OCI-LY1 (cell line): ENCODE measurements around the gene RNF182.

Source experiments
- EZH2 ChIP-seq: fragments of 200-600 bp; sonication (generic), shearing (Covaris generic); IDR thresholded peaks from 2 replicates; pipeline ENCODE4 v1.8.0; 2017; ENCODE audit warnings: borderline replicate concordance, mixed run types, mild to moderate bottlenecking, antibody characterized with exemption, low read length, moderate library complexity, mixed read lengths
- TF ChIP-seq, protein P1 (sequence below): fragments of 200-600 bp; sonication (generic), shearing (Covaris generic); IDR thresholded peaks from 2 replicates; pipeline ENCODE4 v1.5.1; 2017; ENCODE audit warnings: mild to moderate bottlenecking, antibody characterized with exemption, low read length, moderate library complexity, mixed read lengths

DNA sequence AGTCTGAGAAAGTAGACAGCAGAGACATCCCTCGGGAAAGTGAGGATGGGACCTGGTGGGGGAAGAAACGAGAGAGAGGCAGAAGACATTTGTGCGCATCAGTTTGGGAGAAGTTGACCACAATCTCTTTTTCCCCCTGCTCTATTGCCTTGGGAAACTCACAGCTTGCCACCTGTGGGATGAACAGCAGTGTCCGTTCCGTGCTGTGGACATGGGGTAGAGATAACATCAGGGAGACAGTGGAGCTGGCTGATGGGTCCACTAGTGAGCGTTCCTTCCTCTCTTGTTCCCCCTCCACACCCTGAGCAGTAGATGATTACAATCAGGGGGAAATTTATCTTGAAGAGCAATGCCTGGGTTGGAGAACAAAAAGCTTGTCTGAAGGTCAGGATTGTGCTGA is 21.8 kb upstream of the RNF182 start:
- TF ChIP-seq, protein P1, sequence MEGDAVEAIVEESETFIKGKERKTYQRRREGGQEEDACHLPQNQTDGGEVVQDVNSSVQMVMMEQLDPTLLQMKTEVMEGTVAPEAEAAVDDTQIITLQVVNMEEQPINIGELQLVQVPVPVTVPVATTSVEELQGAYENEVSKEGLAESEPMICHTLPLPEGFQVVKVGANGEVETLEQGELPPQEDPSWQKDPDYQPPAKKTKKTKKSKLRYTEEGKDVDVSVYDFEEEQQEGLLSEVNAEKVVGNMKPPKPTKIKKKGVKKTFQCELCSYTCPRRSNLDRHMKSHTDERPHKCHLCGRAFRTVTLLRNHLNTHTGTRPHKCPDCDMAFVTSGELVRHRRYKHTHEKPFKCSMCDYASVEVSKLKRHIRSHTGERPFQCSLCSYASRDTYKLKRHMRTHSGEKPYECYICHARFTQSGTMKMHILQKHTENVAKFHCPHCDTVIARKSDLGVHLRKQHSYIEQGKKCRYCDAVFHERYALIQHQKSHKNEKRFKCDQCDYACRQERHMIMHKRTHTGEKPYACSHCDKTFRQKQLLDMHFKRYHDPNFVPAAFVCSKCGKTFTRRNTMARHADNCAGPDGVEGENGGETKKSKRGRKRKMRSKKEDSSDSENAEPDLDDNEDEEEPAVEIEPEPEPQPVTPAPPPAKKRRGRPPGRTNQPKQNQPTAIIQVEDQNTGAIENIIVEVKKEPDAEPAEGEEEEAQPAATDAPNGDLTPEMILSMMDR = no peak
- TF ChIP-seq EZH2 = no peak
